ENCODE data around the gene CD93.

DNA sequence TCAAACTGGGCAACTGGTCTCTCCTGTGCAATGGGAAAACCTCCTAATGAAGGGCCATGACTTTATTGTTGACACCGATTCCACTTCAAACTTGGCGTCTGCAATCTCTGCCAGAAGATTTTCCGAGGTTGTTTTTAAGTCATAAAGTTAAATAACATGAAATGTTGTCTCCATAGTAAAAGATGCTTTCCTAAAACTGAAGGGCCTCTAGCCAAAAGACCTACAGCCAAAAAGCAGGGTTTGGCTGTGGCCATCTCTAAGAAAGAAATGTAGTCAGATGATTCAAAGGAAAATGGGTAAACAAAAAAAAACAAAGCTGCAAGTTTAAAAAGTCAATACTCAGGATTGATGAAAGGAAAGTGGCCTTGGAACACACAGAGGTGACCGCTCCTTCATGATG, 14.1 kb downstream of the CD93 start:
- no peak for TF ChIP-seq EZH2 (IDR thresholded peaks at IDR 0.05)
- TF ChIP-seq, protein P1, sequence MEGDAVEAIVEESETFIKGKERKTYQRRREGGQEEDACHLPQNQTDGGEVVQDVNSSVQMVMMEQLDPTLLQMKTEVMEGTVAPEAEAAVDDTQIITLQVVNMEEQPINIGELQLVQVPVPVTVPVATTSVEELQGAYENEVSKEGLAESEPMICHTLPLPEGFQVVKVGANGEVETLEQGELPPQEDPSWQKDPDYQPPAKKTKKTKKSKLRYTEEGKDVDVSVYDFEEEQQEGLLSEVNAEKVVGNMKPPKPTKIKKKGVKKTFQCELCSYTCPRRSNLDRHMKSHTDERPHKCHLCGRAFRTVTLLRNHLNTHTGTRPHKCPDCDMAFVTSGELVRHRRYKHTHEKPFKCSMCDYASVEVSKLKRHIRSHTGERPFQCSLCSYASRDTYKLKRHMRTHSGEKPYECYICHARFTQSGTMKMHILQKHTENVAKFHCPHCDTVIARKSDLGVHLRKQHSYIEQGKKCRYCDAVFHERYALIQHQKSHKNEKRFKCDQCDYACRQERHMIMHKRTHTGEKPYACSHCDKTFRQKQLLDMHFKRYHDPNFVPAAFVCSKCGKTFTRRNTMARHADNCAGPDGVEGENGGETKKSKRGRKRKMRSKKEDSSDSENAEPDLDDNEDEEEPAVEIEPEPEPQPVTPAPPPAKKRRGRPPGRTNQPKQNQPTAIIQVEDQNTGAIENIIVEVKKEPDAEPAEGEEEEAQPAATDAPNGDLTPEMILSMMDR (IDR thresholded peaks at IDR 0.05), result no peak
